HG03066 (cell line): ENCODE measurements around the gene NUP62CL.
"Not testable (repeated sequence)": the region's sequence is repeated elsewhere in the genome, so short reads cannot be mapped to it uniquely, and the experiment has no call there.

ENCODE experiments used
- ATAC-seq: cut with Tn5 transposase; IDR thresholded peaks from one replicate; pipeline ENCODE4 v1.9.1; 2021; ENCODE audit warnings: low read depth; ENCODE audit not compliant: unreplicated experiment

NUP62CL gene, protein sequence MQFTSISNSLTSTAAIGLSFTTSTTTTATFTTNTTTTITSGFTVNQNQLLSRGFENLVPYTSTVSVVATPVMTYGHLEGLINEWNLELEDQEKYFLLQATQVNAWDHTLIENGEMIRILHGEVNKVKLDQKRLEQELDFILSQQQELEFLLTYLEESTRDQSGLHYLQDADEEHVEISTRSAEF

DNA sequence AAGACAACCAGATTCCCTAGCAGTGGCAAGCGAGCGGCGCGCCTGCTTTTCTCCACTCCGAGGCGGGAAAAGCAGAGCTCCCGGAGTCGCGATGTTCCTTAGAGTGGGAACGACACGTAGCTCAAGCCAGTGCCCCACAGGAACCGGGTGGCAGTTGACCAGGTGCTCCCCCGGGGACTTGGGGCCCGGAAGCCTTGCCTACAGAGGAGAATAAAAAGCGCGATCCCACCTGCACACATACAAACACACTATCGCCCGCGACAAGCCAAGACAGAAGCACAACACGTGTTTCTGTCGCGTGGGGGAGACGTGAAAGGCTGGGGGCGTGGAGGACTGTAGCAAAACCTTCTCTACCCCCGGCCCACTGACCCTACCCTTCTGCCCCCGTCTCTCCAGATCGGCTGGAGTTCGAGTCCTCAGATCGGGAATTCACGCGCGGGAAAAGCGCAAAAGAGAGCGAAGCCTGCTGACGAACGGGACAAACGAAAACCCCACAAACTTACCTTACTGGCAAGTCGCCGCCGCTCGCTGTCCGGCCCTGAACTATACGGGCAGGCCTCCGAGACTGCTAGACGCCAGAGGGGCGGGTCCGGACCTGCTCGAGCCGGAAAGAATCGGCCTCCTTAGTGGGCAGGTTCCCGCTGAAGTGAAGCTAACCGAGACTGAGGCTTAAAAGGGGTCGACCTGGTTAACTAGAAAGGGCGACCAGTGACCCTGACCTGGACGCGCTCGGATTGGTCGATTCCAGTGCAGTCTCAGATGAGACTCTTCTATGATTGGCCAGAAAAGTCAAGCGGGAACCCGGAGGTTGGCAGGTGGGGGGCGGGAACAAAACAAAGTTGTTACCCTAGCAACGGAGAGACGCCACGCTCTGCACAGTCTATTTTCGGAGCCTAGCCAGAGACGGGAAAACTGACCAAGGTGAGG is at the start of gene NUP62CL, which contains the start of gene DNAAF6:
Gene NUP62CL, minus strand, starts transcription at position 664 of the 927 bp plus-strand sequence. CDS start 31,287 bp downstream, outside the sequence.
Gene DNAAF6, plus strand, starts transcription at position 842 of the 927 bp plus-strand sequence. CDS start 6,265 bp downstream, outside the sequence.
- peak; percentile 92 for ATAC-seq

DNA sequence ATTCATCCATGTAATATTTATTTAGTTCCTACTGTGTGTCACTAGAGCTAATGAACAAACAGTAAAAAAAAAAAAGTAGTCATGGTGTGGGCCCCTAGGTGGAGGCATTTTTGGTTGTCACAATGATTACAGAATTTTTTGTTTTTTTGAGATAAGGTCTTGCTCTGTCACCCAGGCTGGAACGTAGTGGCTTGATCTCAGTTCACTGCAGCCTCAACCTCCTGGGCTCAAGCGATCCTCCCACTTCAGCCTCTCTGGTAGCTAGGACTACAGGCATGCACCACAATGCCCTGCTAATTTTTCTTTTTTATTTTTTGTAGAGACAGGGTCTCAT is 22.2 kb upstream of the NUP62CL start:
- no peak for ATAC-seq

DNA sequence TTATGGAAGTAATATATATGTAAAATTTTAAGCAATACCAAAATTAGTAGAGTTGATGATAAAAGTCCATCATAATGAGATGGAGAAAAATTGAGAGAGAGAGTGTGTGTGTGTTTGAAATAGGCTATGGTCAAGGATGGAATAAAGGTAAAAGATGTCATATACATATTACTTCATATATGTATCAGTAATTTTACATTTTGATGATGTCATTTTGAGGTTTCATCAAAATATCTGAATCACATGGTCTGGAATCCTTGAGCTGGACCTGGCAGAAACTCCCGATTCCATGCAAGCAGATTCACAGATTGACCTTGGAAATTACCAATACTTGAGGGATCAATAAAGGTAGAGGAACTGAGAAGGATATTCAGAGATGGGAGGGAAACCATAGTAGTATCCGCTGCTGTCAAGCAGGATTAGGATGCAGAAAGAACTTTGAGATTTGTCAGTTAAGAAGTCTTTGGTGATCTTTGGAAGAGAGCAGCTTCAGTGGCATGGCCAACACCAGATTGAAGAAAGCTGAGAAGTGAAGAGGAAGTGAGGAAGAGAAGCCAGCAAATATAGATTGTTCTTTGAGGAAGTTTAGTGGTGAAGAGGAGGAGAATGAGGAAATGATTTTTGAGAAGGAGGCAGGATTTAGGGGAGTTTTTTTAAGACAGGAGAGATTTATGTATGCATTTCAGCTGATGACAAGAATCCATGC is 21.7 kb upstream of the NUP62CL start:
- ATAC-seq = no peak

DNA sequence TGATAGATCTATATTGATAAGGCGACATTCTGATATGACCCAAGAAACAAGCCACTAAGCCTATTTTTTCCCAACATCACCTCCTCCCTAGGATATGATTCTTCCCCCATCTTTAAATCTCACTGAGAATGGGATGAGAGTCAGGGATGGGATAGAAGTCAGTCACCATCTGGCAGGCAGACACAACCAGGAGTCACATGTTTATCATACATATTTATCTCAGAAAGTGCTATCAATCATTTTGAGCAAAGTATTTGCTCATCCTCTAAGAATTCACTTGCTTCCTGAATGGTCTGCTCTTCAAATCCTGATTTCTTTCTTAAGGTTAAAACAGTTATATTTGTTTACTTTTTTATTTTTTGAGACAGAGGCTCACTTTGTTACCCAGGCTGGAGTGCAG is 20.5 kb upstream of the NUP62CL start:
- ATAC-seq = no peak

DNA sequence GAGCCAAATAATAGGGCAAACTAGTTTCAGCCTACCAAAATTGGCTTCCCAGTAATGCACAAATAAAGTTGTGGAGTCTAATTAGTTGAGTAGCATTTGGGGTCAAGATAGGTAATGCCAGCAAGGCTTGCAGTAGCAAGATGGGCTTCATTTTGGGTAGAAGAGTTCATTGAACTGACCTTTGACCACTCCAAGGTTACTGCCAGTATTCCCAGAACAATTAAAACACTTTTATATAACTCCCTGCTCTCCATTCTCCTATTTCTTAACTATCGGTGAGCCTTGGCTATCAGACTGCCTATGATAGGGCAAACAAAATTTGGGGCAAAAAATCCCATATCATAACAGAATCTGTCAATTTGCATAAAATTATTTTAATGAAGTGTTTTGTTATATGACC is 7.2 kb upstream of the NUP62CL start:
- ATAC-seq = no peak

DNA sequence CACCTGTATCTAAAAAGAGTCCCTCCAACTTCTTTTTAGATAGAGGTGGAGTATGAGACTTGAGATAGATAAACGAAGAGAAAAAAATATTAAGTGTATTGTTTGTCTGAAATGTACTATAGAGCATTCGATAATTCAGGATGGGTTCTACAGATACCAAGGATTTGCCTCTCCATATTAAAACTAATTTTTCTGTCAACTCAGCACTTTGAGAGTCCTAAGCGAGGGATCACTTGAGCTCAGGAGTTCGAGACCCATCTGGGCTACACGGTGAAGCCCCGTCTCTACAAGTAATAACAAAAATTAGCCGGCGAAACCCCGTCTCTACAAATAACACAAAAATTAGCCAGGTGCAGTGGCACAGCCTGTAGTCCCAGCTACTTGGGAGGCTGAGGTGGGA is 1.7 kb upstream of the NUP62CL start:
- ATAC-seq = no peak

DNA sequence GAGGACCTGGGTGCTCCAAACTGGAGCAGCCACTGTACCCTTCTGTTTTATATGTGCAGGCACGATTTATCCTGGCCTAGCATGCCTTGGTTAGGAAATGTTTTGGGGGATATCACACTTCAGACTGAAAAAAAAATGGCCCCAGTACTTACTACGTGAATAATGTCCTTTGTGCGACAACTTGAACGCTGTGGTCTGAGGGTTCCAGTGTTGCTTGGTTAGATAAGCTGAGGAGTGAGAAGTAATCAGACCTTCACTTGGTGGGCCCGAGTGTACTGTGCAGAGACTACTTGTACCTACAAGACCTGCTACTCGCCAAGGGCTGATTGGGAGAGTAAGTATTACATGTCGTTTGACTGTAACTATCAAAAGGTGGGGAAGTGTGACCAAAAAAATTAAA is 856 bp upstream of the NUP62CL start:
- no peak for ATAC-seq

DNA sequence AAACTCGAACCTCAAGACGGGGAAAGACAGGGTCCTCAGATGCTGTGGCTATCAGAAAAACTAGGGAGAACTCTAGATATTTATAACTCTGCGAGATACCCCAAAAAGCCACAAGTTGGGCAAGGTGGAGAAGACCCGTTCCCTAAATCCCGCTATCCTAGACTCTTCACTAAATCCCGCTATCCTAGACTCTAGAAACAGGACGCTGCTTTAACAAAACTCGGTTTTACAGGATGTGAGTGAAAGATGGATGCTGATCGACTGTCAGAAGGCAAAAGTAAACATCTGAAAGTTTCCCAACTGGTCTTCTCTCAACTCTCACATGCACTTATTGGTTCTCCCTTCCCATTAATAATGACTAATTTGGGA is 448 bp upstream of the NUP62CL start:
- ATAC-seq = no peak

DNA sequence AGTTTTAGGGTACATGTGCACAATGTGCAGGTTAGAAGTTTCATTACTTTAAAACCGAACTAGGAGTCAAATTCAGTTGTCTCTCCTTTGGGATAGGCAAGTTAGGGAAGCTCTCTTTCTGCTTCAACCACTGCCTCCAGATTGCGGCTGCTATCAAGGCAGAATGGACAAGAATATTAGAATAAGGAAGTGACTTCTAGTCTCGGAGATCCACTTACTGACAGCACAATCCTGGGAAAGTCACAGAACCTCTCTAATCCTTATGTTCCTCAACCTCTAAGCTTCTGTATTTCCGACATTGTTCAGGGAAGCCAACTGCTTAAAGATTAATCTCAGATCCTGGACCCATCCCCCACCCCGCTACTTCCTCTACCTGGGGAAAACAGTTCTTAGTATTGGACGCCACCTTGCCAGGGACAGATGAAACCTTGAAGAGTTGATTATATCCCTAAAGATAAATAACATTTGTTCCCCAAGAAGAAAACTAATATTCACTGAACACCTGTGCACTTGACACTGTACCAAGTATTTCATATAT is 2.1 kb downstream of the NUP62CL start:
- ATAC-seq = no peak

DNA sequence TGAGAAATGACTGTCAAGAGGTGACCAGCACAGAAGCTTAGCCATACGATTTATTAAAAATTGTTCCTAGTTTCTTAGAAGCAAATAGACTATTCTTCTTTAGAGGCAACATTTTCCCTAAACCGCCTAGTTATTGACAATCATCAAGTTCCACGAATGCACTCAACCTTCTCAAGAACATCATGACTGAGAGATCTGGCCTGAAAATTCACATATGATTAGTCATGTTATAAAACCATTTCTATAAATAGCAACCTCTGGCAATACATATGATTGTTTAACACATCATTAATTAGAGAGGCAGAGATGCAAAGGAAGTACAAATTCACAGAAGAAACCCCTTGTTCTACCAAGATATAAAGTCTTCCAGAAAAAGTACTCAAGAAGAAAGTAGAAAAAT is 6.7 kb downstream of the NUP62CL start:
- ATAC-seq = no peak

DNA sequence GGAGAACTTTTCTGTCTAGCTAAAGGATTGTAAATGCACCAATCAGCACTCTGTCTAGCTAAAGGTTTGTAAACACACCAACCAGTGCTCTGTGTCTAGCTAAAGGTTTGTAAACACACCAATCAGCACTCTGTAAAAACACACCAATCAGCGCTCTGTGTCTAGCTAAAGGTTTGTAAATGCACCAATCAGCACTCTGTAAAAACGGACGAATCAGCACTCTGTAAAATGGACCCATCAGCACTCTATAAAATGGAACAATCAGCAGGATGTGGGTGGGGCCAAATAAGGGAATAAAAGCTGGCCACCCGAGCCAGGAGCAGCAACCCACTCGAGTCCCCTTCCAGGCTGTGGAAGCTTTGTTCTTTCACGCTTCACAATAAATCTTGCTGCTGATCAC is 8.2 kb downstream of the NUP62CL start:
- not testable (repeated sequence) for ATAC-seq

DNA sequence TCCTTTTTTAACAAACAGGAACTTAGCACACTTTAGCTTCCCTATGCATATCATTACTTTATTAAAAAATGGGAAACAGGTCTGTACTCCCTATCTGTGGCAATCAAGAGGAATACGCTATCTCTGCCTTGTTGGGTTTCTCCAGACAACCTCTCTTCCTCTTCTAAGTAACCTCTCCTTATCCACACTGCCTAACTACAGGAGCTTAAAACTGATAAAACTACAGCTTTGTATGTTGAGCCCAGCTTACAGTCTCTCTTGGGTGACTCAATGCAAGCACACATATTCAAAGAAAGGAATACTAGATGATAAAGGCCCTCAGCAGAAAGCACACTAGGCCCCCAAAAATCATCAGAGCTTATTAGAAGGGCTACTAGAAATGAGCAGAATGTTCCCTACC is 8.9 kb downstream of the NUP62CL start:
- ATAC-seq = no peak

DNA sequence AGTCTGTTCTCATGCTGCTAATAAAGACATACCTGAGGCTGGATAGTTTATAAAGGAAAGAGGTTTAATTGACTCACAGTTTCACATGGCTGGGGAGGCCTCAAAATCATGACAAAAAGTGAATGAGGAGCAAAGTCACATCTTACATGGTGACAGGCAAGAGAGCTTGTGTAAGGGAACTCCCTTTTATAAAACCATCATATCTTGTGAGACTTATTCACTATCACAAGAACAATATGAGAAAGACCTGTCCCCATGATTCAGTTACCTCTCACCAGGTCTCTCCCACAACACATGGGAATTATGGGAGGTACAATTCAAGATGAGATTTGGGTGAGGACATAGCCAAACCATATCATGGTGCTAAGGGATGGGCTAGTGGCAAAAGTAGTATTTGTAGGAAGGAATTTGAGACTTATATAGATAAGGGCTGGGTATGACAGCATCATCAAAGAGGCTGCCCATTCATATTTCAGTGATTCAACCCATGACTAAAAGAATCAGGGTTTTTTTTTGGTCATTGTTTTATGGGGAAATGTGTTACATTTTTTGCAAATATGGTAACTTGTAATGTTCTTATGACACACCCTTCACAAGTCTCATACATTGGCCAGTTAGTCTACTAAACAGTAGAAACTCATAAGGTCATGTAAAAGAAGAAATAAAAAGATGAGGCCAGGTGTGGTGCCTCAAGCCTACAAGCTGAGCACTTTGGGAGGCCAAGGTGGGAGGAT is 34.7 kb downstream of the NUP62CL start:
- no peak for ATAC-seq

DNA sequence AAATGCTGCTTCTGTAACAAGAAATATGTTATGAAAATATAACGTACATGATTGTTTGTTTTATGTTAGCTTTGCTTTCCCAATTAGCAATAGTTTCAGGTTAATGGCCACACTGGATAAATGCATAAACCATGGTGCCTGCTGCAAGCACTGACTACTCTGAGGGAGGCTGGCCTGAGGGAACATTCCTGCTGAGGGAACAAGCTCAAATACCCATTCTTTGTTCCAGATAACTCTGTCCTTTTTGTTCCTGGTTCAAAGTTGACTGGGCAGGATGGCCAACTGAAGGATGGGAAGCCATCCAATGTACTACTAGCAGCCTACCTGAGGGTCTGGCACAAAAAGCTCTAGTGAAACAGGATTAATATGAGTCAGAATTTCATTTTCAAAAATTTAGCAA is 37.5 kb downstream of the NUP62CL start:
- no peak for ATAC-seq

DNA sequence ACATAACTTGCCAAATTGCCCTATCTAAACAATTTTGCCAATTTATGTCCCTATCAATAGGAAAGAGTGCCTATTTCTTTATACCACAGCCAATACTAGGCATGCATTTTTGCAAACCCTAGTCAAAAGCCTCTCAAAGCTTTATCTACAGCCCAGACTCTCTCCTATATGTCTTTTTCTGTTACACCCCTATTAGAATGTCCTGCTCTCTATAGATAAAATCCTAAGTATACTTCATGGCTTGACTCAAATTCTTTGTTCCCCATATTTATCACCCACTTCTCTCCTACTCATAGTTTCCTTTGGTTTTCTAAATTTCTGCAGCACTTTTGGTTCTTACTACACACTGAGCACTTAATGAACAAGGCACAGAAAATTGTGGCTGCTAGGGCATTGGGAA is 38.0 kb downstream of the NUP62CL start:
- no peak for ATAC-seq

DNA sequence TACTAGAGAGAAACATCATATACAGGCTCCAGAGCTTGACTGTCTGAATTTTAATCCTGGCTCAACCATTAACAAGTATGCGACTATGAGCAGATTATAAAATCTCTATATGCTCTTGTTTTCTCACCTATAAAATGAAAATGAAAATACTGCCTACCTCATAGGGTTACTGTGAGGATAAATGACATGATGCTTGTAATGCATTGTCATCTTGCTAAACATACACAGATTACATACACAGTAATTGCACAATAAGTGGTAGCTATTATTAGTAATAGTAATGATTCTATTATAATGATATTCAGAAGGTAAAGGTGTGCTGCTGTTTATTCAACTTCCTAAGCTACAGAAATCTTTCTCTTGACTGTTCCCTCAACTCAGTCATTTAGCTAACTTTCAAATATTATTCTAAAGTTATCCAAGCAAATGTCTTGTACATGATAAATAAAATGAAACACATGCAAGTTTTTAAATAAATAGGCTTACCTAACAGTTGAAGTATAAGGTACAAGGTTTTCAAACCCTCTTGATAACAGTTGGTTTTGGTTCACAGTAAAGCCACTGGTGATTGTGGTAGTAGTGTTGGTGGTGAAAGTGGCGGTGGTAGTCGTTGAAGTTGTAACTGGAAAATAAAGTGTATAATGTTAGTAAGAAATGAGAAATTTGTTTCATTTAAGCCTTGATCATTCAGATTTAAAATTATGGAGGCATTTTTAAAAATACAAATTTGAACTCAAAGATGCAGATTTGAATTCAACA is 38.9 kb downstream of the NUP62CL start:
- ATAC-seq = no peak

DNA sequence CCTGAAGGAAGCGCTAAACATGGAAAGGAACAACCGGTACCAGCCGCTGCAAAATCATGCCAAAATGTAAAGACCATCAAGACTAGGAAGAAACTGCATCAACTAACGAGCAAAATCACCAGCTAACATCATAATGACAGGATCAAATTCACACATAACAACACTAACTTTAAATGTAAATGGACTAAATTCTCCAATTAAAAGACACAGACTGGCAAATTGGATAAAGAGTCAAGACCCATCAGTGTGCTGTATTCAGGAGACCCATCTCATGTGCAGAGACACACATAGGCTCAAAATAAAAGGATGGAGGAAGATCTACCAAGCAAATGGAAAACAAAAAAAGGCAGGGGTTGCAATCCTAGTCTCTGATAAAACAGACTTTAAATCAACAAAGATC is 48.6 kb downstream of the NUP62CL start:
- ATAC-seq = not testable (repeated sequence)

DNA sequence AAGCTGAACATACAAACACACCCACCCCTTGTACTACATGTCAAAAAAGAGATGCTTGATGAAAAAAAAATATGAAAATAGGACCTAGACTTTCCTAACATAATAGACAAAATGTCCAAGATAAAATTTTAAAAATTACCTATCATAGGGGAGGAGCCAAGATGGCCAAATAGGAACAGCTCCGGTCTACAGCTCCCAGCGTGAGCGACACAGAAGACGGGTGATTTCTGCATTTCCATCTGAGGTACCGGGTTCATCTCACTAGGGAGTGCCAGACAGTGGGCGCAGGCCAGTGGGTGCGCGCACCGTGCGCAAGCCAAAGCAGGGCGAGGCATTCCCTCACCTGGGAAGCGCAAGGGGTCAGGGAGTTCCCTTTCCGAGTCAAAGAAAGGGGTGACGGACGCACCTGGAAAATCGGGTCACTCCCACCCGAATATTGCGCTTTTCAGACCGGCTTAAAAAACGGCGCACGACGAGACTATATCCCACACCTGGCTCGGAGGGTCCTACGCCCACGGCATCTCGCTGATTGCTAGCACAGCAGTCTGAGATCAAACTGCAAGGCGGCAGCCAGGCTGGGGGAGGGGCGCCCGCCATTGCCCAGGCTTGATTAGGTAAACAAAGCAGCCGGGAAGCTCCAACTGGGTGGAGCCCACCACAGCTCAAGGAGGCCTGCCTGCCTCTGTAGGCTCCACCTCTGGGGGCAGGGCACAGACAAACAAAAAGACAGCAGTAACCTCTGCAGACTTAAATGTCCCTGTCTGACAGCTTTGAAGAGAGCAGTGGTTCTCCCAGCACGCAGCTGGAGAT is 50.4 kb downstream of the NUP62CL start:
- not testable (repeated sequence) for ATAC-seq
